Measurements from ENCODE around the gene ARID1B. TPM values are rescaled to one million over a fixed set of nuclear protein-coding genes. Genes with fewer than 3 reads are reported as not detected.

Gene ARID1B
- total RNA-seq, 1 donor from 2014 or later: 101 TPM

DNA sequence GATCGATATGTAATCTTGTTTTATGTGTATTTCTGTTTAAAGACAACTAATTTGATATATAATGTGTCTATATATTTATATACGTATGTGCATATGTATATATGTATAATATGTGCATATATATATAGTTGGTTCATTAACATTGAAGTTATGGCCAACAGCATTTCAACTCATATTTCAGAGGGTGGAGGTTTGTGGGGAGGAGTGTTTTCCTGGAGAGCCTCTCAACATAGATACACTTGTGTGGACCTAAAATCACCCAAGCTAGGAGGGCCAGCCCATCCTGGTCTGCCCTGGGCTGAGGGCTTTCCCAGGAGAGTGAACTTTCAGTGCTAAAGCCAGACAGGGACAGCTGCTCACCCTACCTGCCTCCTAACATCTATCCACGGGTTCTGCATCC lies 477.4 kb downstream of the ARID1B start:
- Mint-ChIP-seq H3K9me3 (no peaks in the 10 kb centered on the region), H3K36me3 (ENCODE audit: low read depth) (no peaks in the 10 kb centered on the region), H3K27ac (ENCODE audit: unreplicated experiment) (no peak overlapping the region), H3K4me1 (no peaks in the 10 kb centered on the region), H3K4me3 (no peak overlapping the region), H3K27me3 (ENCODE audit: low read depth) (peaks cover 4% of the 10 kb centered on the region)
- no peak for DNase-seq (ENCODE audit: low read depth, low spot score)
- TF ChIP-seq, protein P1, sequence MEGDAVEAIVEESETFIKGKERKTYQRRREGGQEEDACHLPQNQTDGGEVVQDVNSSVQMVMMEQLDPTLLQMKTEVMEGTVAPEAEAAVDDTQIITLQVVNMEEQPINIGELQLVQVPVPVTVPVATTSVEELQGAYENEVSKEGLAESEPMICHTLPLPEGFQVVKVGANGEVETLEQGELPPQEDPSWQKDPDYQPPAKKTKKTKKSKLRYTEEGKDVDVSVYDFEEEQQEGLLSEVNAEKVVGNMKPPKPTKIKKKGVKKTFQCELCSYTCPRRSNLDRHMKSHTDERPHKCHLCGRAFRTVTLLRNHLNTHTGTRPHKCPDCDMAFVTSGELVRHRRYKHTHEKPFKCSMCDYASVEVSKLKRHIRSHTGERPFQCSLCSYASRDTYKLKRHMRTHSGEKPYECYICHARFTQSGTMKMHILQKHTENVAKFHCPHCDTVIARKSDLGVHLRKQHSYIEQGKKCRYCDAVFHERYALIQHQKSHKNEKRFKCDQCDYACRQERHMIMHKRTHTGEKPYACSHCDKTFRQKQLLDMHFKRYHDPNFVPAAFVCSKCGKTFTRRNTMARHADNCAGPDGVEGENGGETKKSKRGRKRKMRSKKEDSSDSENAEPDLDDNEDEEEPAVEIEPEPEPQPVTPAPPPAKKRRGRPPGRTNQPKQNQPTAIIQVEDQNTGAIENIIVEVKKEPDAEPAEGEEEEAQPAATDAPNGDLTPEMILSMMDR (conservative IDR thresholded peaks at IDR 0.05): no peak

DNA sequence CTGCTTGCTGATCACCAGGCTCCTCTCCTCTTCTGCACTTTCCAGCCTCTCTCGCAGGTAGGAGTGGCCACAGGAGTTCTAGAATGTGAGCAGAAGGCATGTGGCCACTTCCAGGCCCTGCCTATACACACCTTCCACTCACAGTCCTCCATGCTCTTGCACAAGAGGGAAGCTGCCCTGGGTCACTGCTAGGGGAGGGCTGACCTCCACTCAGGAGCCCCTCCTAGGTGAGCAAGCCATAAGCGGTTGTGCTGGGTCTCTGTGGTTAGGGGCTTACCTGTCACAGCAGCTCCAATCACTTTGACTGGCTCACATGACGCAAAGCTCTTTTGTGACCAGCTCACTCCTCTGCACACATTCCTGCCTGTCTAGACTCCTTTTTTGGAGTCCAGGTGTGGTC lies 477.9 kb downstream of the ARID1B start:
- Mint-ChIP-seq H3K27ac (ENCODE audit: unreplicated experiment) (no peak overlapping the region), H3K9me3 (no peaks in the 10 kb centered on the region), H3K27me3 (ENCODE audit: low read depth) (peaks cover 4% of the 10 kb centered on the region), H3K4me3 (no peak overlapping the region), H3K4me1 (no peaks in the 10 kb centered on the region), H3K36me3 (ENCODE audit: low read depth) (no peaks in the 10 kb centered on the region)
- no peak for DNase-seq (ENCODE audit: low read depth, low spot score)
- TF ChIP-seq, protein P1 (conservative IDR thresholded peaks at IDR 0.05): no peak

DNA sequence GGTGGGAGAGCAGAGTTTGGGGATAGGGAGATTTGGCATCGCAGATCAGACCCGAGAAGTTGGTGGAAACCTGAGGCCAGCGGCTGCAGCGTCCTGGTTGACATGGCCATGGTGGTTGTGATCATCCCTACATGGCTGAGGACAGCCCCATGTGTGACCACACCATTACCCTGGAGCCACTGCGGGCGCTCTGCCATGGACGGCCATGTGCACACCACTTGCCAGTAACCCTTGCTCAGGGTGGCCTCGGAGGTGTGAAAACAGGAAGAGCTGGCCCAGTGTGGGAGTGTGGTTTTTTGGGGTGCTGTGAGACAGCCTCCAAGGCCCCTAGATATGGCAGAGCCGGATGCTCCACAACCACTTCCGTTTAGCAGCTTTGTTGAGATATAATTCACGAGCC lies 481.7 kb downstream of the ARID1B start:
- Mint-ChIP-seq H3K27ac (ENCODE audit: unreplicated experiment) (no peak overlapping the region), H3K4me1 (no peaks in the 10 kb centered on the region), H3K4me3 (no peak overlapping the region), H3K9me3 (no peaks in the 10 kb centered on the region), H3K36me3 (ENCODE audit: low read depth) (no peaks in the 10 kb centered on the region), H3K27me3 (ENCODE audit: low read depth) (peaks cover 4% of the 10 kb centered on the region)
- no peak for DNase-seq (ENCODE audit: low read depth, low spot score)
- TF ChIP-seq, protein P1 (conservative IDR thresholded peaks at IDR 0.05): no peak

DNA sequence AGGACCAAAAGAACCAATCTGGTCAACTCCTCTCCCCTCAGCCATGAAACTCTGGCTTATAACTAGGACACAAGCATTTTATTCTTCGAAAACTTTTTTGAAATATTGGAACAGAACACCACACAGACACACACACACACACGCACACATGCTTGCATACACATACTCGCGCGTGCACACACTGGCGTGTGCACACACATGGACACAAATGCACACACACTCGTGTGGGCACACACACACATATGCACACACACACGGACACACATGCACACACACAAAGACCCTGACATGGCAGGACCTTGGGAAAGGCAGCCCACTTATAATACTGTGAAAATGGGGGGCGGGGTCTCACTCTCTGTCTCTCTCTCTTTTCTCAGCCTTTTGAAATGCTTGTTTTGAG lies 482.3 kb downstream of the ARID1B start:
- Mint-ChIP-seq H3K4me1 (no peaks in the 10 kb centered on the region), H3K36me3 (ENCODE audit: low read depth) (no peaks in the 10 kb centered on the region), H3K4me3 (no peak overlapping the region), H3K27ac (ENCODE audit: unreplicated experiment) (no peak overlapping the region), H3K9me3 (no peaks in the 10 kb centered on the region), H3K27me3 (ENCODE audit: low read depth) (no peaks in the 10 kb centered on the region)
- DNase-seq (ENCODE audit: low read depth, low spot score): no peak
- TF ChIP-seq, protein P1 (conservative IDR thresholded peaks at IDR 0.05): no peak

Small RNA genes within 50 kb of the gene (microRNA-seq; reads per million reads assigned to microRNA genes)
- not detected for gene MIR4466

All from neural crest cell (in vitro differentiated cells).